Measurements from ENCODE around the gene TCF4. TPM values are rescaled to one million over a fixed set of nuclear protein-coding genes. Genes with fewer than 3 reads are reported as not detected.

TCF4 gene
- polyA plus RNA-seq, 1 donor (not counting 4 experiments of a cell fraction or from before 2014, with no cell fraction given), result 9.7 TPM

GRCh38 chr18:55570966-55571365, 17.0 kb downstream of the TCF4 start:
- Histone ChIP-seq H4K20me1 (ENCODE audit: control insufficient read depth, extremely low read depth, insufficient read depth, low read length) (no peaks in the 10 kb centered on the region), H3K9ac (ENCODE audit: control insufficient read depth, extremely low read depth, insufficient read depth, low read length) (no peak overlapping the region), H3K27me3 (ENCODE audit: control insufficient read depth, extremely low read depth, insufficient read depth, low read length) (no peaks in the 10 kb centered on the region), H3K27ac (ENCODE audit: control insufficient read depth, insufficient read depth, low read length) (no peak overlapping the region), H3K9me1 (ENCODE audit: control insufficient read depth, extremely low read depth, insufficient read depth, low read length) (no peaks in the 10 kb centered on the region), H3K4me1 (ENCODE audit: control insufficient read depth, extremely low read depth, insufficient read depth, low read length) (no peaks in the 10 kb centered on the region), H3K79me2 (ENCODE audit: control insufficient read depth, insufficient read depth, low read length) (no peaks in the 10 kb centered on the region), H2AFZ (ENCODE audit: control insufficient read depth, low read length) (no peak overlapping the region), H3K4me3 (ENCODE audit: control insufficient read depth in 2 of 3, extremely low read depth in 1 of 3, insufficient read depth in 2 of 3, low read depth in 1 of 3, low read length in 3 of 3) (no peak overlapping the region), H3K36me3 (ENCODE audit: control insufficient read depth in 2 of 2, extremely low read depth in 1 of 2, insufficient read depth in 2 of 2, low read length in 2 of 2) (no peaks in the 10 kb centered on the region), H3K9me3 (ENCODE audit: control insufficient read depth, low read depth, low read length) (no peaks in the 10 kb centered on the region), H3K4me2 (ENCODE audit: control insufficient read depth, extremely low read depth, insufficient read depth, low read depth, low read length) (no peak overlapping the region)
- TF ChIP-seq CTCF (optimal IDR thresholded peaks at IDR 0.05 in 1 of 3, IDR thresholded peaks at IDR 0.05 in 1 of 3, conservative IDR thresholded peaks at IDR 0.05 in 1 of 3; ENCODE audit: extremely low read depth in 1 of 3, insufficient read depth in 2 of 3, low read length in 3 of 3) (no peak), EZH2 (IDR thresholded peaks at IDR 0.05; ENCODE audit: low read length) (no peak)
- FAIRE-seq (no peak), DNase-seq (ENCODE audit: low read depth, low spot score) (no peak)
- dilution Hi-C loops (cut with MboI; ENCODE audit: extremely low pct_ligation_motif_present, low sequenced_read_pairs), result no loop called here

DNA sequence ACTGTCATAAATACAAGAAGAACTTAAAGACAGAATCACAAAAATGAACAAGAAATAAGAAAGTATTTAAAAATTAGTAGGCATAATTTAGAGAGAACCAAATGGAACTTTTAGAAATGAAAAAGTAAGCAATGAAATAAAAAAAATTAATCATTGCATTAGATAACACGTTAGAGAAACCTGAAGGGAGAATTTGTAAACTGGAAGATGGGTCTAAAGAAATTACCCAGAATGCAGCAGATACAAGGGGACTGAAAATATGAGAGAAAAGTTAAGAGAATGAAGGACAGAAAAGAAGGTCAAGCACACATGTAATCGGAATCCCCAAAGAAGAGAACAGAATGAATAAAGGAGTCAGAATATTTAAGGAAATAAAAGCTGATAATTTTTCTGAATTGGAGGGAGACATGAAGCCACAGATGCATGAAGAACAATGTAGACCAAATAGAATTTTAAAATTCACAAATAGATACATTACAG, 21.5 kb downstream of the TCF4 start:
- no peak overlapping the region for H3K4me3 ChIP-seq (ENCODE audit: control insufficient read depth in 2 of 3, extremely low read depth in 1 of 3, insufficient read depth in 2 of 3, low read depth in 1 of 3, low read length in 3 of 3)
- no peak for DNase-seq (ENCODE audit: low read depth, low spot score)
- no peak overlapping the region for H3K27ac ChIP-seq (ENCODE audit: control insufficient read depth, insufficient read depth, low read length)
- no peaks in the 10 kb centered on the region for H4K20me1 ChIP-seq (ENCODE audit: control insufficient read depth, extremely low read depth, insufficient read depth, low read length)
- no peaks in the 10 kb centered on the region for H3K9me3 ChIP-seq (ENCODE audit: control insufficient read depth, low read depth, low read length)
- H3K9ac ChIP-seq (ENCODE audit: control insufficient read depth, extremely low read depth, insufficient read depth, low read length), result no peak overlapping the region
- H3K27me3 ChIP-seq (ENCODE audit: control insufficient read depth, extremely low read depth, insufficient read depth, low read length), result no peaks in the 10 kb centered on the region
- TF ChIP-seq EZH2 (IDR thresholded peaks at IDR 0.05; ENCODE audit: low read length) (no peak), CTCF (optimal IDR thresholded peaks at IDR 0.05 in 1 of 3, IDR thresholded peaks at IDR 0.05 in 1 of 3, conservative IDR thresholded peaks at IDR 0.05 in 1 of 3; ENCODE audit: extremely low read depth in 1 of 3, insufficient read depth in 2 of 3, low read length in 3 of 3) (no peak)
- dilution Hi-C loops (cut with MboI; ENCODE audit: extremely low pct_ligation_motif_present, low sequenced_read_pairs), result no loop called here
- H3K79me2 ChIP-seq (ENCODE audit: control insufficient read depth, insufficient read depth, low read length), result no peaks in the 10 kb centered on the region
- no peak overlapping the region for H3K4me2 ChIP-seq (ENCODE audit: control insufficient read depth, extremely low read depth, insufficient read depth, low read depth, low read length)
- no peak for FAIRE-seq
- no peaks in the 10 kb centered on the region for H3K36me3 ChIP-seq (ENCODE audit: control insufficient read depth in 2 of 2, extremely low read depth in 1 of 2, insufficient read depth in 2 of 2, low read length in 2 of 2)
- no peaks in the 10 kb centered on the region for H3K4me1 ChIP-seq (ENCODE audit: control insufficient read depth, extremely low read depth, insufficient read depth, low read length)
- no peak overlapping the region for H2AFZ ChIP-seq (ENCODE audit: control insufficient read depth, low read length)
- no peaks in the 10 kb centered on the region for H3K9me1 ChIP-seq (ENCODE audit: control insufficient read depth, extremely low read depth, insufficient read depth, low read length)

Data from keratinocyte (primary cell).